ENCODE measurements around the gene SYNC. TPM values are rescaled to one million over a fixed set of nuclear protein-coding genes. Genes with fewer than 3 reads are reported as not detected.
"Not testable (repeated sequence)": the region's sequence is repeated elsewhere in the genome, so short reads cannot be mapped to it uniquely, and the experiment has no call there.

Gene SYNC
- total RNA-seq, 6 experiments from 2014 or later = 0.29 to 2.1 (median 0.44) TPM

DNA sequence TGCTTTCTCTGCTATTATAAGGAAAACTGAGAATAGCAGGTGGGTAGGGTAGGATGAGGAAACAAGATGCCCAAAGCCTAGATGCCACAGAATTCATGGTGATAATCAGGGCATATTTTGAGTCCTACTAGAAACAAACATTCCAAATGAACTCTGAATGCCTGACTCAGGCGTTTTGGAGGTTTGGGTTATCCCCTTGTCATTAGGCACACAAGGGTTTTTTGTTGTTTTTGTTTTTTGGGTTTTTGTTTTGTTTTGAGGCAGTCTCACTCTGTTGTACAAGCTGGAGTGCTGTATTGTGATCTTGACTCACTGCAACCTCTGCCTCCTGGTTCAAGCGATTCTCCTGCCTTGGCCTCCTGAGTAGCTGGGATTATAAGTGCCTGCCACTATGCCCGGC, 19.2 kb downstream of the SYNC start:
- Histone ChIP-seq H3K27me3 (no peaks in the 10 kb centered on the region), H3K9me3 (no peaks in the 10 kb centered on the region), H3K4me1 (peaks cover 0 to 12% (median 0%) of the 10 kb centered on the region in 4 donors), H3K27ac (no peak overlapping the region), H3K36me3 (peaks cover 3 to 37% (median 11%) of the 10 kb centered on the region in 4 donors), H3K4me3 (no peak overlapping the region)
- 85% methylated on average over 3 of the region's 3 CpGs for WGBS (ENCODE audit: insufficient coverage, low coverage, low lambda C conversion rate, missing lambda C conversion rate)
- intact Hi-C loops (cut with DNase I) = no loop called here
- DNase-seq (no peak), ATAC-seq (no peak)
- TF ChIP-seq, protein P1, sequence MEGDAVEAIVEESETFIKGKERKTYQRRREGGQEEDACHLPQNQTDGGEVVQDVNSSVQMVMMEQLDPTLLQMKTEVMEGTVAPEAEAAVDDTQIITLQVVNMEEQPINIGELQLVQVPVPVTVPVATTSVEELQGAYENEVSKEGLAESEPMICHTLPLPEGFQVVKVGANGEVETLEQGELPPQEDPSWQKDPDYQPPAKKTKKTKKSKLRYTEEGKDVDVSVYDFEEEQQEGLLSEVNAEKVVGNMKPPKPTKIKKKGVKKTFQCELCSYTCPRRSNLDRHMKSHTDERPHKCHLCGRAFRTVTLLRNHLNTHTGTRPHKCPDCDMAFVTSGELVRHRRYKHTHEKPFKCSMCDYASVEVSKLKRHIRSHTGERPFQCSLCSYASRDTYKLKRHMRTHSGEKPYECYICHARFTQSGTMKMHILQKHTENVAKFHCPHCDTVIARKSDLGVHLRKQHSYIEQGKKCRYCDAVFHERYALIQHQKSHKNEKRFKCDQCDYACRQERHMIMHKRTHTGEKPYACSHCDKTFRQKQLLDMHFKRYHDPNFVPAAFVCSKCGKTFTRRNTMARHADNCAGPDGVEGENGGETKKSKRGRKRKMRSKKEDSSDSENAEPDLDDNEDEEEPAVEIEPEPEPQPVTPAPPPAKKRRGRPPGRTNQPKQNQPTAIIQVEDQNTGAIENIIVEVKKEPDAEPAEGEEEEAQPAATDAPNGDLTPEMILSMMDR (IDR thresholded peaks at IDR 0.05) = no peak
- no peak for TF ChIP-seq POLR2A (IDR thresholded peaks at IDR 0.05)

DNA sequence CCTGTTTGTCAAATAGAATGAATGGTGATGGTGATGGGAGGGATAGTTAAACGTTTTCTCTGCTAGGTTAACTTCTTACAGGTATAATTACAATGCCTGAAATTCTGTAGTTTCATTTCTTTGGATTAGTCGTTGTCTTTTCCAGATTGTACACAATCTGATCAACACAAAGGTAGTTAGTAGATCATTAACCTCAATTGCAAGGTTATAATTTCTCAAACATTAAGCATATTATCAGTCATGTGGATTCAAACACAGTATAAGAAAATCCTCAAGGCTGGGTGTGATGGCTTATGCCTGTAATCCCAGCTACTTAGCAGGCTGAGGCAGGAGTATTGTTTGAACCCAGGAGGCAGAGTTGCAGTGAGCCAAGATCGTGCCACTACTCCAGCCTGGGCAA, 20.6 kb downstream of the SYNC start:
- peaks cover 0 to 12% (median 0%) of the 10 kb centered on the region in 4 donors for H3K4me1 ChIP-seq
- H3K9me3 ChIP-seq = no peaks in the 10 kb centered on the region
- ATAC-seq (no peak), DNase-seq (no peak)
- 46% methylated on average over 3 of the region's 3 CpGs for WGBS (ENCODE audit: insufficient coverage, low coverage, low lambda C conversion rate, missing lambda C conversion rate)
- intact Hi-C loops (cut with DNase I) = no loop called here
- no peaks in the 10 kb centered on the region for H3K27me3 ChIP-seq
- TF ChIP-seq POLR2A (IDR thresholded peaks at IDR 0.05) = no peak
- TF ChIP-seq, protein P1 (IDR thresholded peaks at IDR 0.05) = no peak
- H3K27ac ChIP-seq = peak overlapping the region in 1 of 3 donors; percentile 2
- no peak overlapping the region for H3K4me3 ChIP-seq
- H3K36me3 ChIP-seq = peaks cover 3 to 47% (median 12%) of the 10 kb centered on the region in 4 donors

DNA sequence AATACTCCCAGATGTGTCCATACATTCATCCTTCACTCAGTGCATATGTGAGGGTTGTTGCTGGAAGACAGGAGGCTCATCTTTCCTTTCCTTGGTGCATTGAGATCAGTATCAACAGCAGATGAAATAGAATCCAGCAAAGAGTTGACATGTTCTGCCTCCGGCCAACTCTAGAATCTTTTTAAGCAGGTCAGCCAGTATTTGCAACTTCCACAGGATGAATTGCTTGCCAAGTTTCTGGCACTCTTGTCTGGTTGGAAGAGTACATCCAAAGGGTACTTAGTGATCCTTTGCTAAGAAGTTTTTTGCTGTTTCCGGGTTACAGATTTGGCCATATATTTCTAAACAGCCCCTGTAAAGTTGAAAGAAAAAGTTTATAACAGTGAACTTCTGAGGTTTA, 21.1 kb downstream of the SYNC start:
- no peaks in the 10 kb centered on the region for H3K27me3 ChIP-seq
- no peak overlapping the region for H3K4me3 ChIP-seq
- peaks cover 0 to 12% (median 0%) of the 10 kb centered on the region in 4 donors for H3K4me1 ChIP-seq
- peak overlapping the region in 1 of 3 donors; percentile 2 for H3K27ac ChIP-seq
- 26% methylated on average over 2 of the region's 2 CpGs for WGBS (ENCODE audit: insufficient coverage, low coverage, low lambda C conversion rate, missing lambda C conversion rate)
- intact Hi-C loops (cut with DNase I) = no loop called here
- TF ChIP-seq, protein P1 (IDR thresholded peaks at IDR 0.05) = no peak
- TF ChIP-seq POLR2A (IDR thresholded peaks at IDR 0.05) = no peak
- peaks cover 3 to 51% (median 15%) of the 10 kb centered on the region in 4 donors for H3K36me3 ChIP-seq
- ATAC-seq = peak; percentile 39 to 85 (median 62)
- DNase-seq = no peak
- H3K9me3 ChIP-seq = no peaks in the 10 kb centered on the region

DNA sequence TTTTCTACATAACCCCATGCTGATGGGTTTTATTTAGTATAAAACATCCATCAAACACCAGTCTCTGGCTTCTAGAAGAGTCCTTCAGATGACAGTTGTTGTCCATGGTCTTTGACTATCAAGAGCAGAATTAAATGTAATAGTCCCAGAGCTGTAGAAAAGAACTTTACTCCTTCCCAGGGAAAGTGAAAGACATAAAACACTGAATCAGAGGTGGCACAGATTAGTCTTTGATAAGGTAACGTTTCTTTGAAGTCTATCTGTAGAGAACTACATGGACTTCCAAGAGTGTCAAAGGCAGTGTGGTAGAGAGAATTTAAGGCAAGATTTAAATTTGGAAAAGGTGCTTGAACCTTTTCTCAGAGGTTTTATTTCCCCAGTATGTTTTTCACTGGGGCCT, 21.9 kb downstream of the SYNC start:
- no peak for DNase-seq
- Histone ChIP-seq H3K27me3 (no peaks in the 10 kb centered on the region), H3K4me1 (peaks cover 0 to 12% (median 0%) of the 10 kb centered on the region in 4 donors), H3K9me3 (no peaks in the 10 kb centered on the region), H3K4me3 (no peak overlapping the region), H3K36me3 (peaks cover 2 to 53% (median 18%) of the 10 kb centered on the region in 4 donors), H3K27ac (no peak overlapping the region)
- no peak for ATAC-seq
- intact Hi-C loops (cut with DNase I) = no loop called here
- 94% methylated on average over 1 of the region's 1 CpG for WGBS (ENCODE audit: insufficient coverage, low coverage, low lambda C conversion rate, missing lambda C conversion rate)
- TF ChIP-seq POLR2A (IDR thresholded peaks at IDR 0.05) = no peak
- TF ChIP-seq, protein P1 (IDR thresholded peaks at IDR 0.05) = no peak

DNA sequence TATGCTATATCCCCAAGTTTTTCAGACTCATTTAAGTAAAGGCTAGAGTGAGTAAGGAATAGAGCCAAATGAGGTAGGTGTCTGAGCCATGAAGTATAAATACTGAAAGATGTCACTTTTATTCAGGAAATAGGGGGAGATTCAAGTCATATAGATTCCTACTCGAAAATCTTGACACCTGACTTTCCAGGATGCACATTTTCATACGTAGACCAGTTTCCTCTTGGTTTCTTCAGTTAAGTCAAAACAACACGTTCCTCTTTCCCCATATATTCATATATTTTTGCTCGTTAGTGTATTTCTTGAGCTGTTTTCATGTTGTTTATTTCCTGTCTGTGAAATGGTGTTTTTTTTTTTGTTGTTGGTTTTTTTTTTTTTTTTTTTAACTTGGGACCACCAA, 22.6 kb downstream of the SYNC start:
- H3K27ac ChIP-seq; H3K27me3 ChIP-seq; H3K9me3 ChIP-seq; DNase-seq; intact Hi-C loops (cut with DNase I); ATAC-seq; H3K4me3 ChIP-seq: not testable (repeated sequence)
- Histone ChIP-seq H3K4me1 (peaks cover 0 to 12% (median 0%) of the 10 kb centered on the region in 4 donors), H3K36me3 (peaks cover 0 to 53% (median 20%) of the 10 kb centered on the region in 4 donors)
- 71% methylated on average over 4 of the region's 4 CpGs for WGBS (ENCODE audit: insufficient coverage, low coverage, low lambda C conversion rate, missing lambda C conversion rate)

Measured in right lobe of liver (tissue), 6 donors.